Measurements from ENCODE around the gene SPINK6.

Gene SPINK6

DNA sequence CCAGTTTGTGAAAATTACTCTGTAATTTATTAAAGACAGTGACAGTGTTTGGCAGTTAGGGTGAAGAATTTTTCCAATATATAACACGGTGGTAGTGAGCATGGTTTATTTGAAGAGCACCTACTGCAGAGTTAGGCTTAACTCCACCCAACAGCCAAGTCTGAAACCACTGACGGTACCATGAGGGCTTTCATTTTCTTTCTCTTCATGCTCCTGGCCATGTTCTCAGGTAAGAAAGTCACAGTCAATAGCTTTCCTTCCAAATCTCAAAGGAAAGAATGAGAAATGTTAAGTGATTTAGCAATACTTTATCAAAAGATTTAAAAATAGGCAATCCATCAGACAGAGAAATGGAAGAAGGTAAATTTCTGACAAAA lies 35.6 kb downstream of the SPINK6 start, which contains the start of gene MARCOL:
Gene MARCOL (plus strand): TSS at position 108 of the 377 bp plus-strand sequence. CDS start 73 bp downstream, at position 181.
- TF ChIP-seq, protein P1, sequence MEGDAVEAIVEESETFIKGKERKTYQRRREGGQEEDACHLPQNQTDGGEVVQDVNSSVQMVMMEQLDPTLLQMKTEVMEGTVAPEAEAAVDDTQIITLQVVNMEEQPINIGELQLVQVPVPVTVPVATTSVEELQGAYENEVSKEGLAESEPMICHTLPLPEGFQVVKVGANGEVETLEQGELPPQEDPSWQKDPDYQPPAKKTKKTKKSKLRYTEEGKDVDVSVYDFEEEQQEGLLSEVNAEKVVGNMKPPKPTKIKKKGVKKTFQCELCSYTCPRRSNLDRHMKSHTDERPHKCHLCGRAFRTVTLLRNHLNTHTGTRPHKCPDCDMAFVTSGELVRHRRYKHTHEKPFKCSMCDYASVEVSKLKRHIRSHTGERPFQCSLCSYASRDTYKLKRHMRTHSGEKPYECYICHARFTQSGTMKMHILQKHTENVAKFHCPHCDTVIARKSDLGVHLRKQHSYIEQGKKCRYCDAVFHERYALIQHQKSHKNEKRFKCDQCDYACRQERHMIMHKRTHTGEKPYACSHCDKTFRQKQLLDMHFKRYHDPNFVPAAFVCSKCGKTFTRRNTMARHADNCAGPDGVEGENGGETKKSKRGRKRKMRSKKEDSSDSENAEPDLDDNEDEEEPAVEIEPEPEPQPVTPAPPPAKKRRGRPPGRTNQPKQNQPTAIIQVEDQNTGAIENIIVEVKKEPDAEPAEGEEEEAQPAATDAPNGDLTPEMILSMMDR (IDR thresholded peaks at IDR 0.05; ENCODE audit: low read depth, low read length, missing control alignments), result no peak
- no peak for DNase-seq
- H3K27ac ChIP-seq, result no peak within 1 kb of the TSS
- H3K36me3 ChIP-seq (replicated peaks), result no peaks in the 10 kb centered on the region
- H3K27me3 ChIP-seq (replicated peaks), result no peaks in the 10 kb centered on the region
- in situ Hi-C loops (cut with HindIII; ENCODE audit: low pct_ligation_motif_present, low sequenced_read_pairs), result no loop called here
- no peak within 1 kb of the TSS for H3K4me3 ChIP-seq (ENCODE audit: low read depth, low read length)

- no peak for DNase-seq
- TF ChIP-seq, protein P1 (IDR thresholded peaks at IDR 0.05; ENCODE audit: low read depth, low read length, missing control alignments), result no peak
- H3K27me3 ChIP-seq (replicated peaks), result no peaks in the 10 kb centered on the region
- H3K27ac ChIP-seq, result no peak overlapping the region
- no peaks in the 10 kb centered on the region for H3K36me3 ChIP-seq (replicated peaks)
- in situ Hi-C loops (cut with HindIII; ENCODE audit: low pct_ligation_motif_present, low sequenced_read_pairs), result no loop called here
- H3K4me3 ChIP-seq (ENCODE audit: low read depth, low read length), result no peak overlapping the region
Observed at GRCh38 chr5:148248894-148249293, 46.1 kb downstream of the SPINK6 start.

GRCh38 chr5:148255456-148255855 lies 52.6 kb downstream of the SPINK6 start:
- TF ChIP-seq, protein P1 (IDR thresholded peaks at IDR 0.05; ENCODE audit: low read depth, low read length, missing control alignments), result no peak
- no peak overlapping the region for H3K4me3 ChIP-seq (ENCODE audit: low read depth, low read length)
- H3K27ac ChIP-seq, result no peak overlapping the region
- in situ Hi-C loops (cut with HindIII; ENCODE audit: low pct_ligation_motif_present, low sequenced_read_pairs), result no loop called here
- no peaks in the 10 kb centered on the region for H3K36me3 ChIP-seq (replicated peaks)
- H3K27me3 ChIP-seq (replicated peaks), result no peaks in the 10 kb centered on the region
- DNase-seq, result no peak

- TF ChIP-seq, protein P1 (IDR thresholded peaks at IDR 0.05; ENCODE audit: low read depth, low read length, missing control alignments), result no peak
- H3K27me3 ChIP-seq (replicated peaks), result no peaks in the 10 kb centered on the region
- no peak for DNase-seq
- in situ Hi-C loops (cut with HindIII; ENCODE audit: low pct_ligation_motif_present, low sequenced_read_pairs), result no loop called here
- H3K27ac ChIP-seq, result no peak overlapping the region
- H3K36me3 ChIP-seq (replicated peaks), result no peaks in the 10 kb centered on the region
- no peak overlapping the region for H3K4me3 ChIP-seq (ENCODE audit: low read depth, low read length)
Observed at GRCh38 chr5:148259288-148259687, 56.4 kb downstream of the SPINK6 start.

- no peak for DNase-seq
- in situ Hi-C loops (cut with HindIII; ENCODE audit: low pct_ligation_motif_present, low sequenced_read_pairs), result no loop called here
Observed at GRCh38 chr5:148261221-148261620, 58.4 kb downstream of the SPINK6 start.

More at GRCh38 chr5:148261221-148261620, 58.4 kb downstream of the SPINK6 start:
- TF ChIP-seq, protein P1 (IDR thresholded peaks at IDR 0.05; ENCODE audit: low read depth, low read length, missing control alignments), result no peak
- Histone ChIP-seq H3K27ac (no peak overlapping the region), H3K36me3 (replicated peaks) (no peaks in the 10 kb centered on the region), H3K27me3 (replicated peaks) (no peaks in the 10 kb centered on the region), H3K4me3 (ENCODE audit: low read depth, low read length) (no peak overlapping the region)

Measured in brain microvascular endothelial cell (primary cell).